NCI-H1930 (cell line): ENCODE results near the gene ALKBH3.

Source experiments
- DNase-seq, 2 experiments: peaks; one replicate each; lab custom pipeline; 2025; lab: John Stamatoyannopoulos, UW

The ALKBH3 gene

DNA sequence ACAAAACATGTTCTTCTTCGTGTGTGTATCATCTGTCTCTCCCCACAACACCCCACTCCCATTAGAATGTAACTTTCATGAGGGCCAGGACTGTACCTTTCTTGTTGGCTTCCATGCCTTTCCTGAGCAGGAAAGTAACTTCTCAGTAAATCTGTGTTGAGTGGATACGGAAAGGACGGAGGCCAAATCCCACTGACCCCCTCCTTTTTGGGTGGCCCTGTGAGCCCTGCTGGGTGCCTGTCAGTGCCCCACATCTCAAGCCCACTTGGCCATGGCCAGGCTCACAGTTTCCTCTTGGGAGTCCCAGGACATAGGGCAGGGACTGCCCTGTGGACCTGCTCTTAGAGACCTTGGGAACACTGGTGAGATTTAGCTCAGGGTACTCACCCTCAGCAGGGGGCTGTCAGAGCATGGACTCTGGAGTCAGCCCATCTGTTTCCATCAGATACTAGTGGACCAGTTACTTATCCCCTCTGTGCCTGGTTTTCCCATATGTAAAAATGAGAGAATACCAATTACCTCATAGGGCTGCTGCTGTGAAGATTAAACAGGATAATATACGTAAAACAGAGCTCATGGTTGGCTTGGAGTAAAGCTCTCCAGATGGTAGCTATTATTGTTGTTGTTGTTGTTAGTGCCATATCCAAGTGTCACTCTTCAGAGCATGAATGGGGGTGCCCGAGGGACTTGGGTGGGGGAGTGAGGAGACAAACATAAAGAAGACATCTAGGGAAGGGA is 60.8 kb downstream of the ALKBH3 start:
- DNase-seq = no peak

DNA sequence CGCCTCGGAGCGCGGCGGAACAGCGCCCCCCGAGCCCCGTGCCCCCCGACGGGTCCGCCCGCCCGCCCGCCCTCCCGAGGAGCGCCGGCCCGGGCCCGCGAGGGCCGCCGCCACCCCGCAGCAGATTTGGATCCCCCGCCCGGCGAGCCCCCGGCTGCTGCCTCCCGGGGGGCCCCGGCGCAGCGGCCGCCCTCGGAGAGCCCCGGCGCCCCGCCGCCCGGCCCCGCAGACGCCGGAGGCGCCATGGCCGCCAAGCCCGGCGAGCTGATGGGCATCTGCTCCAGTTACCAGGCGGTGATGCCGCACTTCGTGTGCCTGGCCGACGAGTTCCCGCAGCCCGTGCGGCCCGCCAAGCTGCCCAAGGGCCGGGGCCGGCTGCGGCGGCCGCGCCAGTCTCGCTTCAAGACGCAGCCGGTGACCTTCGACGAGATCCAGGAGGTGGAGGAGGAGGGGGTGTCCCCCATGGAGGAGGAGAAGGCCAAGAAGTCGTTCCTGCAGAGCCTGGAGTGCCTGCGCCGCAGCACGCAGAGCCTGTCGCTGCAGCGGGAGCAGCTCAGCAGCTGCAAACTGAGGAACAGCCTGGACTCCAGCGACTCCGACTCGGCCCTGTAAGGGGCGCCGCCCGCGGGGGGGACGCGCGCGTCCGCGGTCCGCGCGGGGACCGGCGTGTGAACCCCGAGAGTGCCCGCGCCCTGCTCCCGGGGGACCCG is 62.2 kb downstream of the ALKBH3 start:
- peak; percentile 19 to 21 for DNase-seq

DNA sequence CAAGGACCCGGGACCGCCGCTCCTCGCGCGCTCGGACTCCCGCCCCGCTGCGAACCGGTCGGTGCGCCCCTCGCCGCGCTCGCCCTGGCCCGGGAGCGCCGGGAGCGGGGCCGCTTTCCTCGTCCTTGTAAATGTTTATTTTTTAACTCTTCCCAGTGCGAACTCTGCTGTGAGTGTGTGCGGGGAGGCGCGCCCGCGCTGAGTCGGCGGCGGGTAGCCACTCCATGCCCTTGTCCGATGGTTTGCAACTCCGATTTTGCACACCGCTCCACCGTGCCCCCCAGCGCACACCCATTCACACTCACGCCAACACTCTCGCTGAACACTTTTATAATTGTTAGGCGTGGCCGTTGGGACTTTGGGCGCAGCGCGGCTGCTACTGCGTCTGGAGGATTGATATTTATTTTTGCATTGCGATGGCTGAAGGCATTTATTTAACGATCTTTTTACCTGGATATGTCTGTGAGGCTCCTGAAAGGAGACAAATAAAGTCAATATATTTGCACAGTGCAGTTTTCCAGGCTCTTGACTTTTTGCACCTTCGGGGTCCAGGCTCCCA is 62.8 kb downstream of the ALKBH3 start:
- DNase-seq = no peak

DNA sequence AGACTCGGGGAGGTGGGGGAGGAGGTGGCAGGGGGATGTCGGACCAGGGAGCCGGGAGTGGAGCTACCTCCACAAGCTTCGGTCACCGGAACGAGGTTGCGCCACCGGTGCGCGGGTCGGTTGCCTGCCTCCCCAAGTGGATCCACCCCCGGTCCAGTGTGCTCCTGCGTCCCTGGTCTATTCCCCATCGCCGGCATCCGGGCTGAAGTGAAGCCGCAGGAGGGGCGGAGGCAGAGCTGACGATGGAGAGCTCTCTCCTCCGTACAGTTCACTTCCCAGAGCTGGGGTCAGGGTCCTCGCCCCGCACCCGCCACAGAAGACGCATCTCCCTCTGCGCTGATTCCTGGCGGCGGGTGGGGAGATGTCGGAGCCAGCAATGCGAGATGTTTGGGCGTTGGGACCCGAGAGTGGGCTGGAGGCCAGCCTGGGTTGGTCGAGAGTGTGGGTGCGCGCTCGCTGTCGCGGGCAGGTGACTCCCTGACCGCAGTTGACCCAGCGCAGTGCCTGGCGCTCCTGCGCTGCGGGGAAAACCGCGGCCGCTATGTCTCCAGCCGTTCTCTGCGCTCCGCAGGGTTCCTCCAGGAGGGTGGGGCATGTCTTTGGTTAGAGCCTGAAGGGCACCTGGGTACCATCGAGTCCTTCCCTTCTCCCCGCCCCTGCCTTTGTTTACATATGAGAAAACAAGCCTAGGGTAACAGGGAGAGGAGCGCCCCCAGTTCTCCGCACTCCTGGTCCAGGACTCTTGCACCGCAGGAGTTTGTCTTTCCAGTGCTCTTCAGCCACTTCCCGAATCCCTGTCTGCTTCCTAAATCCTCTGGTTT is 63.5 kb downstream of the ALKBH3 start:
- DNase-seq = no peak

DNA sequence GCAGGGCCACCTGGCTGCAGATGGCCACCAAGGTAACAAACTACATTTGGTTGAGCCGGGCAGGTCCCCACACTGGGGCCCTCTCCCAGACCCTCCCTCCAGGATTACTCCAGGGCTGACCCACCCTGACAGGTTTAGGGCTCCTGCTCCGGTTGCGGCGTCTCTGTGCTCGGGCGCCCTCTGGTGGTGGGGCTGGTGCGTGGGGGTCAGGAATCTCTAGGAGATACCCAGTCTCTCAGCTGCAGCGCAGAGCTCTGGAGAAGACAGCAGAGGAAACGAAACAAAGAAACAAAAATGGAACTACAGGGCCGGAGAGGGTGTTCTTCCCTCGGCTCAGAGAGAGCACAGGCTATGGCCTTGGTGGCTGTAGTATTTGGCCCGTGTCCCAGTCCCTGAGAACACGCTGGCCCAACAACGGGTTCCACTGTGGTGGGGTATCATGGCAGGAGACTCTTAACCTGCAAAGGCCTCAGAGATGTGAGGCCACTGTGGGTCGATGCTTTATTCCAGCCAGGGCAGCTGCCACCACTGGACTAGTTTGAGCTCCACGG is 64.2 kb downstream of the ALKBH3 start:
- DNase-seq = peak; percentile 35 to 68

DNA sequence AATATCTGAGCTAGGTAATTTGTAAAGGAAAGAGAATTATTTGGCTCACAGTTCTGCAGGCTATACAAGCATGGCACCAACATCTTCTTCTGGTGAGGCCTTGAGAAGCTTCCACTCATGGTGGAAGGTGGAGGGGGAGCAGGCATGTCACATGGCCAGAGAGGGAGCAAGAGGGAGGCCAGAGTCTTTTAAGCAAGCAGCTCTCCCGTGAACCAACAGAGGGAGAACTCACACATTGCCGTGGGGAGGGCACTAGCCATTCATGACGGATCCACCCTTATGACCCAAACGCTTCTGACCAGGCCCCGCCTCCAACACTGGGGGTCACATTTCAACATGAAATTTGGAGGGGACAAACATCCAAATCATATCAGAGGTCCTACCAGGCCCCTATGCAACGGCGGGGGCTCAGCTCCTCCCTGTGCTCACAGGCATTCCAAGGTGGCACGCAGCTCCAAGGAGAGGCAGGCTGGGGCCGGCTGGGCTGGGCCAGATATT is 66.4 kb downstream of the ALKBH3 start:
- peak; percentile 32 to 70 for DNase-seq

DNA sequence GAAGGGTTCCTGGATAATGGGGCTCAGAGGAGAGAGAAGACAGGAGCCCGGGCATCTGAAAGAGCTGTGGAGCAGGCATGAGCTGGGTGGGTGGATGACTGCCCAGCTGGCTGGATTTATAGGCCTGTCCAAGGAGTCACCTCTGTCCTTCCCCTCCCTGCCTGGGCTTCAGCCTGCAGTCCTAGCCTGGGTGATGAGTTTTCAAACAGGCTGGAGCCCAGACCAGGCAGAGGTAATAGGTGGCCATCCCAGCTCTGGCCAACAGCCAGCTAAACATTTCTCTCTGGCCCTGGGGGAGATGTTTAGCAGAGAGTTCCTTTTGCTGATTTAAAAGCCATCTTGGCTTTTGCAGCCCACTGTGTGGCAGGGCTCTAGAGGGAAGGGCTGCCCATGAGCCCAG is 67.2 kb downstream of the ALKBH3 start:
- no peak for DNase-seq

DNA sequence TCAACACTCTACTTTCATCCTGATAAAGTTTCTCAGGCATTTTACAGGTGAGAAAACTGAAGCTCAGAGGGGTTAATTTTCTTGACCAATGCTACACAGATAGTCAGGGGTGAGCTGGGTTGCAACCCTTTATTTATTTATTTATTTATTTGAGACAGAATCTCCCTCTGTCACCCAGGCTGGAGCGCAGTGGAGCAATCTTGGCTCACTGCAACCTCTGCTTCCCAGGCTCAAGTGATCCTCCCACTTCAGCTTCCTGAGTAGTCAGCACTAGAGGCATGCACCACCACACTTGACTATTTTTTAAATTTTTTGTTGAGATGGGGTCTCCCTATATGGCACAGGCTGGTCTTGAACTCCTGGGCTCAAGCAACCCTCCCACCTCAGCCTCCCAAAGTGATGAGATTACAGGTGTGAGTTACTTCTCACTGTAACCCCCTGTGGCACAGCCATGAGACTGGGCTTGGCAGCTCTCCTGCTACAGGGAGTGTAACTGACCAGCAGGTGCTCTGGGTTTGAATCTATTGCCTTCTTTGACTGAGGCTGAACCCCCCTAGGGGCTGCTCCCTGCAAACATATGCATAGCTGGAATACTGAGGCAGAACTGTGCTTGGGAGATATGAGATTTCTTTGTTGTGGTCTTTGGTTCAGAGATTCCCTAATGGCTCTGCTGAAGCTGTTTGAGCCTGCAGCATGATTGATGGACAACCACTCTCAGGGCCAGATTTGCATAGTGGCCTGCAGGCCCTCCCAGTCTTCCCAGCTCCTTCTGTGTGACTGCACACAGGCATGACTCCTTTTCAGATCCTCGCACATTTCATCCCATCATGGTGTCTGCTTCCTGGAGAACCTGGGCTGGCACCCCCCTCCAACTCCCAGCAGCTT is 68.0 kb downstream of the ALKBH3 start:
- DNase-seq = no peak

- DNase-seq = no peak
Measured at GRCh38 chr11:43950311-43950855, 69.8 kb downstream of the ALKBH3 start.

GRCh38 chr11:43951231-43951630 is 70.6 kb downstream of the ALKBH3 start:
- no peak for DNase-seq

- DNase-seq = no peak
Measured at GRCh38 chr11:43952020-43952400, 71.4 kb downstream of the ALKBH3 start.

DNA sequence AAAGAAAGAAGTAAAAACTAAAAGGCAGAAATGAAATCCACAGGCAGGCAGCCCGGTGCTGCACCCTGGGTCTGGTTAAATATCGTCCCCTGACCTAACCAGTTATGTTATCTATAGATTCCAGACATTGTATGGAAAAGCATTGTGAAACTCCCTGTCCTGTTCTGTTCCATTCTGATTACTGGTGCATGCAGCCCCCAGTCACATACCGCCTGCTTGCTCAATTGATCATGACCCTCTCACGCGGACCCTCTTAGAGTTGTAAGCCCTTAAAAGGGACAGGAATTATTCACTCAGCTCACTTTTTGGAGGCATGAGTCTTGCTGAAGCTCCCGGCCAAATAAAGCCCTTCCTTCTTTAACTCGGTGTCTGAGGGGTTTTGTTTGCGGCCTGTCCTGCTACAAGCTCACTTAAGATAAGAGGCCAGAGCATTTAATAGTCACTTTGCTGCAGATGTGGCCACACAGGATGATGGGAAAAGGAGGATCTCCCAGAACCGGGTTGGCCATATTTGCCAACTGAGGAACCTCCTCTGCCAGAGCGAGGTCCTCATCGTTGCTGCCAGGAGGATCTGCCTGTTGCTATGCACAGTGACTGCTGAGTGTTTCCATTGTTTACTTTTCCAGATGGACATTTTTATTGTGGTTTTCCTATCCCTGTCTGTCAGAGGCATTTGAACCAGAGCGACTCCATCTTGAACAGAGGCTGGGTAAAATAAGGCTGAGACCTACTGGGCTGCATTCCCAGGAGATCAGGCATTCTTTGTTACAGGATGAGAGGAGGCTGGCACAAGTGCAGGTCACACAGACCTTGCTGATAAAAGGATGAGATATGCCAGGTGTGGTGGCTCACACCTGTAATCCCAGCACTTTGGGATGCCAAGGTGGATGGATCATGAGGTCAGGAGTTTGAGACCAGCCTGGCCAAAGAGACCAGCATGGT is 72.0 kb downstream of the ALKBH3 start:
- no peak for DNase-seq

DNA sequence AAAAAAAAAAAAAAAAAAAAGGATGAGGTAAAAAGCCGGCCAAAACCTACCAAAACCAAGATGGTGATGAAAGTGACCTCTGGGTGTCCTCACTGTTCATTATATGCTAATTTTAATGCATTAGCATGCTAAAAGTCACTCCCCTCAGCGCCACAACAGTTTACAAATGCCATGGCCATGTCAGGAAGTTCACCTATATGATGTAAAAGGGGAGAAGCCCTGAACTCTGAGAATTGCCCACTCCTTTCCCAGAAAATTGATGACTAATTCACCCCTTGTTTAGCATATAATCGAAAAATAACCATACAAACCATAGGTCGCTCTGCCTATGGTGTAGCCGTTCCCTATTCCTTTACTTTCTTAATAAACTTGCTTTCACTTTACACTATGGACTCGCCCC is 72.9 kb downstream of the ALKBH3 start:
- no peak for DNase-seq

DNA sequence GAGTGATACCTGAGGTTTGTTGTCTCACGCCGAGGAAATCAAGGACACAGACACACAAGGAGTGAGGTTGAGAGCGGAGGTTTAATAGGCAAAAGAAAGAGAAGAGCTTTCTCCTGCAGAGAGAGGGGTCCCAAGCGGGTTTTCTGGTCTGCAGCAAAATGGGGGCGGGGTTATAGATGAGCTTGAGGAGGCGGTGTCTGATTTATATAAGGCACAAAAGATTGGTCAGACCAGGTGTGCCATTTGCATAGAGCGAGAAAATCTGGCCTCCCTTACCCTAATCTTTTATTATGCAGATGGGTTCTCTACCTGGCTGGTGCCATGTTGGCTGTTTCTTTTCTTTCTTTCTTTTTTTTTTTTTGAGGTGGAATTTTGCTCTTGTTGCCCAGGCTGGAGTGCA is 73.6 kb downstream of the ALKBH3 start:
- DNase-seq = no peak

GRCh38 chr11:43955381-43956118 is 74.9 kb downstream of the ALKBH3 start:
- no peak for DNase-seq

DNA sequence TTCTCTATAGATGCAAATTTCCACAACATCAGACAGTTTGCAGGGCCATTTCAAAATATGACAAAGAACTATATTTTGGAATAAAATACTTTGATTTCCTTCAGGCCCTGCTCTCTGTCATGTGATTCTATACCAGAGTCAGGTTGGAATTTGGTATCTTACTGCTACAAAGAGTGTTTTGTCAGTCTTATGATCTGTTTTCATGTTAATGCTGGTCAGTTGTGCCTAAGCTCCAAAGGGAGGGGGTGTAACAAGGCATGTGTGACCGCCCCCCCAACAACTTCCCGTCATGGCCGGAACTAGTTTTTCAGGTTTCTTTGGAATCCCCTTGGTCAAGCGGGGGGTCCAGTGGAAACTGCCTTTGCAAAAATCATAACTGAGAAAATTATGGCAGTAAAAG is 76.9 kb downstream of the ALKBH3 start:
- DNase-seq = no peak

GRCh38 chr11:43959321-43959995 is 78.8 kb downstream of the ALKBH3 start:
- no peak for DNase-seq
